BJ (cell line): ENCODE data around the gene ZDHHC12. TPM values are rescaled to one million over a fixed set of nuclear protein-coding genes. Genes with fewer than 3 reads are reported as not detected.

ENCODE experiments used
- CTCF ChIA-PET: fragments of 350-600 bp; formaldehyde crosslinking; extraction: SDS; loops from one replicate; lab custom pipeline; 2021; ENCODE audit warnings: antibody characterized with exemption, inconsistent platforms; lab: Yijun Ruan, JAX
- POLR2A ChIA-PET: fragments of 300-600 bp; sonication (Branson Sonifier 250); formaldehyde crosslinking; extraction: SDS; loops from one replicate; lab custom pipeline; 2021; ENCODE audit warnings: antibody characterized with exemption; lab: Charles Lee
- DNase-seq: peaks from one replicate; pipeline ENCODE4 v3.0.0-alpha.2; 2011; ENCODE audit warnings: low read depth
- H3K27me3 ChIP-seq: 2 replicates; pipeline ENCODE4 v1.6.0; 2011; ENCODE audit warnings: low read length; ENCODE audit not compliant: control insufficient read depth, insufficient read depth
- H3K36me3 ChIP-seq: 2 replicates; pipeline ENCODE4 v1.5.1; 2011; ENCODE audit warnings: low read length; ENCODE audit not compliant: control insufficient read depth, insufficient read depth
- H3K4me3 ChIP-seq: 2 replicates; pipeline ENCODE4 v1.5.1; 2011; ENCODE audit warnings: low read depth, mild to moderate bottlenecking, control low read depth, low read length
- polyA plus RNA-seq: library from polyadenylated mRNA; depleted of rRNA; stranded (reverse); fragments of >200 nt; gene quantifications from 2 replicates; pipeline ENCODE4 v1.2.3, GENCODE V29; 2011
- TF ChIP-seq, protein P1 (sequence below): IDR thresholded peaks from 2 replicates; pipeline ENCODE4 v1.5.1; 2011; ENCODE audit warnings: low read depth, mild to moderate bottlenecking, control low read depth, inconsistent platforms, low read length, moderate library complexity; ENCODE audit not compliant: insufficient read depth

ZDHHC12 gene
- polyA plus RNA-seq, 1 experiment: 60.0 TPM

DNA sequence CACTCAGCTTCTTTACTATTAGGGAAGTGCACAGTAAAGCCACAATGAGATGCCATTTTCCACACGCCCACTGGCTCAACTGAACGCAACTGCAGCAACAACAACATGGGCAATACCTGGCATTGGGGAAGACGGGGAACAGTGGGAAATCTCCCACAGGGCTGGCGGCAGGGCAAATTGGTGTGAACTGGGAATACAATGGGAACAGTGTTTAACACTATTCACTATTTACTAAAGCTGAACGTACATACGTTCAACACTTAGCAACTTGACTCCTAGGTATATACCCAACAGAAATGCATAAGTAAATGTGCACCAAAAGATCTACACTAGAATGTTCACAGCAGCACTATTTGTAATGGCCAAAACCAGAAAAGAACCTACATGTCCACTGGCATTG lies 33.7 kb upstream of the ZDHHC12 start:
- TF ChIP-seq, protein P1, sequence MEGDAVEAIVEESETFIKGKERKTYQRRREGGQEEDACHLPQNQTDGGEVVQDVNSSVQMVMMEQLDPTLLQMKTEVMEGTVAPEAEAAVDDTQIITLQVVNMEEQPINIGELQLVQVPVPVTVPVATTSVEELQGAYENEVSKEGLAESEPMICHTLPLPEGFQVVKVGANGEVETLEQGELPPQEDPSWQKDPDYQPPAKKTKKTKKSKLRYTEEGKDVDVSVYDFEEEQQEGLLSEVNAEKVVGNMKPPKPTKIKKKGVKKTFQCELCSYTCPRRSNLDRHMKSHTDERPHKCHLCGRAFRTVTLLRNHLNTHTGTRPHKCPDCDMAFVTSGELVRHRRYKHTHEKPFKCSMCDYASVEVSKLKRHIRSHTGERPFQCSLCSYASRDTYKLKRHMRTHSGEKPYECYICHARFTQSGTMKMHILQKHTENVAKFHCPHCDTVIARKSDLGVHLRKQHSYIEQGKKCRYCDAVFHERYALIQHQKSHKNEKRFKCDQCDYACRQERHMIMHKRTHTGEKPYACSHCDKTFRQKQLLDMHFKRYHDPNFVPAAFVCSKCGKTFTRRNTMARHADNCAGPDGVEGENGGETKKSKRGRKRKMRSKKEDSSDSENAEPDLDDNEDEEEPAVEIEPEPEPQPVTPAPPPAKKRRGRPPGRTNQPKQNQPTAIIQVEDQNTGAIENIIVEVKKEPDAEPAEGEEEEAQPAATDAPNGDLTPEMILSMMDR: no peak
- DNase-seq: no peak
- no peaks in the 10 kb centered on the region for H3K27me3 ChIP-seq
- ChIA-PET CTCF (interaction anchor here (0.6 kb wide), 1 partner anchor 15 kb away, joined by 5 read pairs; no protein-coding TSS in a partner anchor), POLR2A (interaction anchor here (0.6 kb wide), 1 partner anchor 16 kb away, joined by 9 read pairs; no protein-coding TSS in a partner anchor)
- H3K36me3 ChIP-seq: peaks cover 13% of the 10 kb centered on the region
- no peak overlapping the region for H3K4me3 ChIP-seq

GRCh38 chr9:128753627-128754026 lies 29.7 kb upstream of the ZDHHC12 start:
- CTCF ChIA-PET: interaction anchor here (0.7 kb wide), 1 partner anchor 8 kb away, joined by 3 read pairs; no protein-coding TSS in a partner anchor
- no peaks in the 10 kb centered on the region for H3K27me3 ChIP-seq
- peaks cover 26% of the 10 kb centered on the region for H3K36me3 ChIP-seq
- POLR2A ChIA-PET: no interaction called here
- TF ChIP-seq, protein P1: no peak
- DNase-seq: no peak
- H3K4me3 ChIP-seq: no peak overlapping the region

GRCh38 chr9:128750926-128751595 lies 27.1 kb upstream of the ZDHHC12 start:
- ChIA-PET POLR2A (no interaction called here), CTCF (interaction anchor here (0.8 to 2.8 kb wide), 2 partner anchors 12 to 18 kb away, joined by 4 to 8 read pairs; no protein-coding TSS in a partner anchor)
- no peak overlapping the region for H3K4me3 ChIP-seq
- TF ChIP-seq, protein P1: no peak
- H3K36me3 ChIP-seq: peaks cover 26% of the 10 kb centered on the region
- H3K27me3 ChIP-seq: no peaks in the 10 kb centered on the region
- no peak for DNase-seq

- no peak for DNase-seq
- TF ChIP-seq, protein P1: no peak
- CTCF ChIA-PET: interaction anchor here (1.9 kb wide), 1 partner anchor 13 kb away, joined by 5 read pairs; no protein-coding TSS in a partner anchor
- H3K36me3 ChIP-seq: peaks cover 14% of the 10 kb centered on the region
- no peaks in the 10 kb centered on the region for H3K27me3 ChIP-seq
- no peak overlapping the region for H3K4me3 ChIP-seq
- POLR2A ChIA-PET: no interaction called here
Measured at GRCh38 chr9:128747241-128747640, 23.3 kb upstream of the ZDHHC12 start.

GRCh38 chr9:128743421-128743820 lies 19.5 kb upstream of the ZDHHC12 start:
- no peak for DNase-seq
- no peaks in the 10 kb centered on the region for H3K27me3 ChIP-seq
- peaks cover 13% of the 10 kb centered on the region for H3K36me3 ChIP-seq
- TF ChIP-seq, protein P1: no peak
- no peak overlapping the region for H3K4me3 ChIP-seq
- POLR2A ChIA-PET: interaction anchor here (0.7 kb wide), 1 partner anchor 108 kb away, joined by 10 read pairs; no protein-coding TSS in a partner anchor
- CTCF ChIA-PET: interaction anchor here (1.3 kb wide), 2 partner anchors 10 to 17 kb away, joined by 3 to 6 read pairs; no protein-coding TSS in a partner anchor
